Endothelial cell of umbilical vein (primary cell): ENCODE data around the gene KCTD21. TPM values are rescaled to one million over a fixed set of nuclear protein-coding genes. Genes with fewer than 3 reads are reported as not detected.

Experiments used
- BruUV-seq: library from RNA; stranded (reverse); fragments of 400-500 nt; replicated peaks from 2 replicates; lab custom pipeline; 2021; lab: Mats Ljungman, UMichigan
- CTCF ChIA-PET: fragments of 300-600, 350-600 bp; sonication (Branson Sonifier 250); formaldehyde crosslinking; loops from one replicate; lab custom pipeline; 2021; ENCODE audit warnings: antibody characterized with exemption, inconsistent platforms; lab: Charles Lee
- POLR2A ChIA-PET: fragments of 300-600, 350-600 bp; sonication (Branson Sonifier 250); formaldehyde crosslinking; loops from one replicate; lab custom pipeline; 2021; ENCODE audit warnings: antibody characterized with exemption, inconsistent platforms; lab: Charles Lee
- DNase-seq: peaks from one replicate; pipeline ENCODE4 v3.0.0-alpha.2; 2011; ENCODE audit warnings: low read depth, low spot score
- FAIRE-seq: peaks from 2 replicates; lab custom pipeline; 2011; peaks lifted over from hg19 to GRCh38; lab: Jason Lieb, UNC
- H2AFZ ChIP-seq: 2 replicates; pipeline ENCODE4 v1.6.0; 2012; ENCODE audit warnings: low read depth, low read length, control low read depth, inconsistent platforms
- H3K27ac ChIP-seq: 2 replicates; pipeline ENCODE4 v1.5.1; 2011; ENCODE audit warnings: low read depth, mild to moderate bottlenecking, control low read depth, low read length, moderate library complexity; ENCODE audit not compliant: insufficient read depth
- H3K27me3 ChIP-seq, 2 experiments: 2 replicates each; pipeline versions ENCODE4 v1.6.0 to v1.6.1; 2011; ENCODE audit warnings: low read length in 2 of 2, mixed read lengths in 1 of 2; ENCODE audit not compliant: control insufficient read depth in 2 of 2, insufficient read depth in 2 of 2
- H3K36me3 ChIP-seq, 2 experiments: 2 replicates in 1 of 2; 3 replicates in 1 of 2; pipeline ENCODE4 v1.5.1; 2011; ENCODE audit warnings: low read length in 2 of 2, mild to moderate bottlenecking in 1 of 2, moderate library complexity in 1 of 2; ENCODE audit not compliant: control insufficient read depth in 2 of 2, insufficient read depth in 2 of 2; ENCODE audit errors: extremely low read depth in 1 of 2
- H3K4me1 ChIP-seq: 3 replicates; pipeline ENCODE4 v1.5.1; 2011; ENCODE audit warnings: mild to moderate bottlenecking, low read length; ENCODE audit not compliant: control insufficient read depth, insufficient read depth; ENCODE audit errors: extremely low read depth
- H3K4me2 ChIP-seq: 2 replicates; pipeline ENCODE4 v1.6.1; 2011; ENCODE audit warnings: low read length, control low read depth, mixed read lengths; ENCODE audit not compliant: insufficient read depth
- H3K4me3 ChIP-seq, 3 experiments: fragments of 200-600 bp in 1 of 3; sonication (generic), shearing (Covaris generic) in 1 of 3; replicated peaks in 1 of 3; 2 replicates each; pipeline ENCODE4 v1.5.1; 2011 to 2016; ENCODE audit warnings: control low read depth in 3 of 3, low read length in 3 of 3, mild to moderate bottlenecking in 2 of 3, inconsistent platforms in 1 of 3, low read depth in 1 of 3, moderate library complexity in 1 of 3; ENCODE audit not compliant: insufficient read depth in 1 of 3
- H3K79me2 ChIP-seq: 2 replicates; pipeline ENCODE4 v1.6.0; 2012; ENCODE audit warnings: low read length, inconsistent platforms; ENCODE audit not compliant: control insufficient read depth, insufficient read depth
- H3K9ac ChIP-seq: replicated peaks from 2 replicates; pipeline ENCODE3; 2011; ENCODE audit warnings: low read length, control low read depth; ENCODE audit not compliant: insufficient read depth; ENCODE audit errors: extremely low read depth
- H3K9me1 ChIP-seq: replicated peaks from 3 replicates; pipeline ENCODE4 v1.6.0; 2011; ENCODE audit warnings: mild to moderate bottlenecking, low read length; ENCODE audit not compliant: control insufficient read depth, insufficient read depth; ENCODE audit errors: extremely low read depth
- H3K9me3 ChIP-seq: replicated peaks from 2 replicates; pipeline ENCODE4 v1.5.1; 2012; ENCODE audit warnings: low read length, inconsistent platforms; ENCODE audit not compliant: control insufficient read depth, insufficient read depth
- H4K20me1 ChIP-seq: replicated peaks from 2 replicates; pipeline ENCODE3; 2011; ENCODE audit warnings: mild to moderate bottlenecking, low read length; ENCODE audit not compliant: control insufficient read depth, insufficient read depth; ENCODE audit errors: extremely low read depth
- EZH2 ChIP-seq: IDR thresholded peaks from 2 replicates; pipeline ENCODE4 v1.6.1; 2012; ENCODE audit warnings: borderline replicate concordance, low read depth, mild to moderate bottlenecking, moderate library complexity, low read length, inconsistent platforms; ENCODE audit not compliant: severe bottlenecking
- GATA2 ChIP-seq: IDR thresholded peaks from 2 replicates; pipeline ENCODE4 v1.7.0; 2011; ENCODE audit warnings: low read depth, mild to moderate bottlenecking, moderate library complexity, mixed read lengths, low read length; ENCODE audit not compliant: insufficient read length, insufficient read depth
- MAX ChIP-seq: IDR thresholded peaks from 2 replicates; pipeline ENCODE4 v1.6.1; 2011; ENCODE audit not compliant: insufficient read depth, insufficient read length
- MYC ChIP-seq: IDR thresholded peaks from one replicate; pipeline ENCODE4 v1.6.1; 2011; ENCODE audit warnings: mild to moderate bottlenecking, low read depth, low read length
- dilution Hi-C: fragments of 300-500 bp; cut with MboI; formaldehyde crosslinking; loops from one replicate; pipeline ENCODE4 v1.15.0; 2019; ENCODE audit warnings: low sequenced_read_pairs; ENCODE audit not compliant: extremely low pct_ligation_motif_present
- intact Hi-C: fragments of 100-400 bp; cut with micrococcal nuclease; formaldehyde crosslinking; loops from one replicate; pipeline ENCODE4 v1.10.0; 2022
- polyA plus RNA-seq, 4 experiments: library from polyadenylated mRNA; depleted of rRNA in 3 of 4; stranded (reverse) in 3 of 4; unstranded in 1 of 4; fragments of >200 nt; gene quantifications; 2 replicates each; pipeline versions ENCODE4 v1.2.1 to v1.2.3, GENCODE V29; 2011 to 2012; ENCODE audit warnings: missing spikeins in 1 of 4
- total RNA-seq: library from RNA; stranded (reverse); gene quantifications from 2 replicates; pipeline ENCODE4 v1.2.3, GENCODE V29; 2021
- TF ChIP-seq, protein P1 (sequence below), 2 donors: IDR thresholded peaks; 1 replicate in 1 of 2; 2 replicates in 1 of 2; pipeline ENCODE4 v1.5.1; 2011; ENCODE audit warnings: low read length in 2 of 2, mild to moderate bottlenecking in 2 of 2, moderate library complexity in 2 of 2, control low read depth in 1 of 2, inconsistent platforms in 1 of 2, low read depth in 1 of 2; ENCODE audit not compliant: insufficient read depth in 1 of 2; ENCODE audit errors: extremely low read depth in 1 of 2

Gene KCTD21
- total and polyA plus RNA-seq, 2 donors (not counting 3 experiments of a cell fraction or from before 2014, with no cell fraction given) = 8.5 to 11.9 TPM

DNA sequence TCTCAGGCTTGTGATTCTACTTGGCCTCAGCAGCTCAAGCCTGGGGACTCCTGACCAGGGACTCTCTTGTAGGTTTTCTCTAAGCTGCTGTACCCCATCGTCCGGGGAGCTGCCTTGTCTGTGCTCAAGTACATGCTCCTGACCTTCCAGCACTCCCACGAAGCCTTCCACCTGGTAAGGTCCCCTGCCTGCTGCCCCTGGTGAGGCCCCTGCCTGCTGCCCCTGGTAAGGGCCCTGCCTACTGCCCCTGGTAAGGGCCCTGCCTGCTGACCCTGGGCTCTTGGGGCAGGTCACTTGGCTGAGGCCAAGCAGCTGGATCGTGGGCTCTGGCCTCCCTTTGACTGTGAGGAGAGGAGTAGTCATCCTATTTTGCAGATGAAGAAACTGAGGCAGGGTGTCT is 11.6 kb upstream of the KCTD21 start:
- dilution Hi-C loops (no loop called here), intact Hi-C loops (no loop called here)
- H3K9me1 ChIP-seq = no peaks in the 10 kb centered on the region
- no TSS peak for BruUV-seq
- H2AFZ ChIP-seq = no peak overlapping the region
- ChIA-PET POLR2A (no interaction called here), CTCF (interaction anchor here (2.3 kb wide), 1 partner anchor 364 kb away, joined by 9 read pairs; no protein-coding TSS in a partner anchor)
- no peak overlapping the region for H3K9ac ChIP-seq
- H3K9me3 ChIP-seq = no peaks in the 10 kb centered on the region
- no peak overlapping the region for H3K4me3 ChIP-seq
- H3K27ac ChIP-seq = no peak overlapping the region
- no peaks in the 10 kb centered on the region for H3K79me2 ChIP-seq
- H3K4me1 ChIP-seq = peaks cover 5% of the 10 kb centered on the region
- no peak overlapping the region for H3K4me2 ChIP-seq
- no peak for DNase-seq
- no peaks in the 10 kb centered on the region for H3K27me3 ChIP-seq
- no peaks in the 10 kb centered on the region for H4K20me1 ChIP-seq
- no peak for TF ChIP-seq EZH2
- H3K36me3 ChIP-seq = peaks cover 0 to 16% of the 10 kb centered on the region in 2 experiments
- FAIRE-seq = no peak

GRCh38 chr11:78199653-78200015 is 11.2 kb upstream of the KCTD21 start:
- no peak overlapping the region for H2AFZ ChIP-seq
- intact Hi-C loops (no loop called here), dilution Hi-C loops (no loop called here)
- no peak overlapping the region for H3K27ac ChIP-seq
- H3K9ac ChIP-seq = no peak overlapping the region
- no TSS peak for BruUV-seq
- TF ChIP-seq GATA2 (no peak), EZH2 (no peak), MAX (no peak), MYC (no peak)
- TF ChIP-seq, protein P1, sequence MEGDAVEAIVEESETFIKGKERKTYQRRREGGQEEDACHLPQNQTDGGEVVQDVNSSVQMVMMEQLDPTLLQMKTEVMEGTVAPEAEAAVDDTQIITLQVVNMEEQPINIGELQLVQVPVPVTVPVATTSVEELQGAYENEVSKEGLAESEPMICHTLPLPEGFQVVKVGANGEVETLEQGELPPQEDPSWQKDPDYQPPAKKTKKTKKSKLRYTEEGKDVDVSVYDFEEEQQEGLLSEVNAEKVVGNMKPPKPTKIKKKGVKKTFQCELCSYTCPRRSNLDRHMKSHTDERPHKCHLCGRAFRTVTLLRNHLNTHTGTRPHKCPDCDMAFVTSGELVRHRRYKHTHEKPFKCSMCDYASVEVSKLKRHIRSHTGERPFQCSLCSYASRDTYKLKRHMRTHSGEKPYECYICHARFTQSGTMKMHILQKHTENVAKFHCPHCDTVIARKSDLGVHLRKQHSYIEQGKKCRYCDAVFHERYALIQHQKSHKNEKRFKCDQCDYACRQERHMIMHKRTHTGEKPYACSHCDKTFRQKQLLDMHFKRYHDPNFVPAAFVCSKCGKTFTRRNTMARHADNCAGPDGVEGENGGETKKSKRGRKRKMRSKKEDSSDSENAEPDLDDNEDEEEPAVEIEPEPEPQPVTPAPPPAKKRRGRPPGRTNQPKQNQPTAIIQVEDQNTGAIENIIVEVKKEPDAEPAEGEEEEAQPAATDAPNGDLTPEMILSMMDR (IDR thresholded peaks at IDR 0.05; ENCODE audit: extremely low read depth in 1 of 2, insufficient read depth in 1 of 2, low read depth in 1 of 2, low read length in 2 of 2) = no peak
- no peak overlapping the region for H3K4me3 ChIP-seq
- H3K4me2 ChIP-seq = no peak overlapping the region
- CTCF ChIA-PET = interaction anchor here (2.3 kb wide), 1 partner anchor 365 kb away, joined by 9 read pairs; no protein-coding TSS in a partner anchor
- H3K36me3 ChIP-seq = peaks cover 0 to 16% of the 10 kb centered on the region in 2 experiments
- no peaks in the 10 kb centered on the region for H3K27me3 ChIP-seq
- no peaks in the 10 kb centered on the region for H3K9me1 ChIP-seq
- peaks cover 5% of the 10 kb centered on the region for H3K4me1 ChIP-seq
- H3K79me2 ChIP-seq = no peaks in the 10 kb centered on the region
- H4K20me1 ChIP-seq = no peaks in the 10 kb centered on the region
- no peak for FAIRE-seq
- no peaks in the 10 kb centered on the region for H3K9me3 ChIP-seq
- no peak for DNase-seq
- POLR2A ChIA-PET = no interaction called here
